ENCODE measurements around the gene FGGY.

The FGGY gene

GRCh38 chr1:59414406-59415133 is 117.7 kb downstream of the FGGY start:
- no peak for DNase-seq (ENCODE audit: low read depth)

- no peak for DNase-seq (ENCODE audit: low read depth)
These were observed 118.5 kb downstream of the FGGY start for GRCh38 chr1:59415286-59415850.

- no peak for DNase-seq (ENCODE audit: low read depth)
These were observed 119.0 kb downstream of the FGGY start for GRCh38 chr1:59415881-59416280.

GRCh38 chr1:59417406-59417805 is 120.5 kb downstream of the FGGY start:
- no peak for DNase-seq (ENCODE audit: low read depth)

GRCh38 chr1:59418363-59419144 is 121.7 kb downstream of the FGGY start:
- no peak for DNase-seq (ENCODE audit: low read depth)

- DNase-seq (ENCODE audit: low read depth), result no peak
These were observed 122.7 kb downstream of the FGGY start for GRCh38 chr1:59419361-59420140.

- DNase-seq (ENCODE audit: low read depth), result no peak
These were observed 124.5 kb downstream of the FGGY start for GRCh38 chr1:59421232-59421920.

GRCh38 chr1:59422921-59423575 is 126.2 kb downstream of the FGGY start:
- no peak for DNase-seq (ENCODE audit: low read depth)

GRCh38 chr1:59427155-59427554 is 130.3 kb downstream of the FGGY start:
- no peak for DNase-seq (ENCODE audit: low read depth)

GRCh38 chr1:59427784-59428183 is 130.9 kb downstream of the FGGY start:
- no peak for DNase-seq (ENCODE audit: low read depth)

GRCh38 chr1:59428828-59429227 is 131.9 kb downstream of the FGGY start:
- no peak for DNase-seq (ENCODE audit: low read depth)

- no peak for DNase-seq (ENCODE audit: low read depth)
These were observed 132.8 kb downstream of the FGGY start for GRCh38 chr1:59429656-59430055.

GRCh38 chr1:59431566-59432294 is 134.8 kb downstream of the FGGY start:
- no peak for DNase-seq (ENCODE audit: low read depth)

GRCh38 chr1:59432531-59433439 is 135.9 kb downstream of the FGGY start:
- no peak for DNase-seq (ENCODE audit: low read depth)

- DNase-seq (ENCODE audit: low read depth), result no peak
These were observed 136.5 kb downstream of the FGGY start for GRCh38 chr1:59433440-59433813.

GRCh38 chr1:59434336-59434735 is 137.4 kb downstream of the FGGY start:
- DNase-seq (ENCODE audit: low read depth), result no peak

- no peak for DNase-seq (ENCODE audit: low read depth)
These were observed 139.7 kb downstream of the FGGY start for GRCh38 chr1:59436637-59437036.

GRCh38 chr1:59438058-59438560 is 141.2 kb downstream of the FGGY start:
- no peak for DNase-seq (ENCODE audit: low read depth)

GRCh38 chr1:59442492-59442891 is 145.6 kb downstream of the FGGY start:
- no peak for DNase-seq (ENCODE audit: low read depth)

All from stimulated activated CD8-positive, alpha-beta memory T cell treated with anti-CD3 and anti-CD28 coated beads, Interleukin-12 subunit alpha, Interleukin-12 subunit beta, amount 100 ng/mL, for 4 hours (primary cell).